Common myeloid progenitor, CD34-positive (primary cell): ENCODE data around the gene TMOD2. TPM values are rescaled to one million over a fixed set of nuclear protein-coding genes. Genes with fewer than 3 reads are reported as not detected.

Source experiments
- CTCF ChIA-PET: fragments of 350-600 bp; sonication (Branson Sonifier 250); formaldehyde crosslinking; loops from one replicate; lab custom pipeline; 2021; ENCODE audit warnings: antibody characterized with exemption; lab: Charles Lee
- POLR2A ChIA-PET: fragments of 350-600 bp; sonication (Branson Sonifier 250); formaldehyde crosslinking; loops from one replicate; lab custom pipeline; 2021; ENCODE audit warnings: antibody characterized with exemption; lab: Charles Lee
- DNase-seq, 3 donors: peaks; one replicate each; pipeline versions ENCODE4 v3.0.0 to v3.0.0-alpha.2; 2013
- H3K27ac ChIP-seq, 2 experiments: 1 replicate in 1 of 2; 2 replicates in 1 of 2; pipeline ENCODE4 v1.7.0; 2013; ENCODE audit warnings: inconsistent platforms in 2 of 2, low read length in 2 of 2, mild to moderate bottlenecking in 2 of 2, low read depth in 1 of 2, moderate library complexity in 1 of 2; ENCODE audit not compliant: severe bottlenecking in 2 of 2, insufficient read depth in 1 of 2, poor library complexity in 1 of 2
- H3K27me3 ChIP-seq, 5 experiments: replicated peaks in 2 of 5; 1 replicate in 3 of 5; 2 replicates in 2 of 5; pipeline versions ENCODE4 v1.6.1 to v1.7.0; 2013; ENCODE audit warnings: low read length in 4 of 5, mild to moderate bottlenecking in 2 of 5, moderate library complexity in 2 of 5, inconsistent platforms in 1 of 5; ENCODE audit not compliant: insufficient read depth in 5 of 5, control insufficient read depth in 4 of 5
- H3K36me3 ChIP-seq, 4 experiments: 1 replicate in 2 of 4; 2 replicates in 2 of 4; pipeline versions ENCODE4 v1.6.1 to v1.7.0; 2013; ENCODE audit warnings: low read length in 3 of 4, control low read depth in 1 of 4, mild to moderate bottlenecking in 1 of 4; ENCODE audit not compliant: control insufficient read depth in 4 of 4, insufficient read depth in 4 of 4
- H3K4me1 ChIP-seq, 4 experiments: 1 replicate in 3 of 4; 2 replicates in 1 of 4; pipeline versions ENCODE4 v1.6.1 to v1.7.1; 2013; ENCODE audit warnings: low read length in 3 of 4, mild to moderate bottlenecking in 3 of 4, control low read depth in 1 of 4, inconsistent platforms in 1 of 4, moderate library complexity in 1 of 4; ENCODE audit not compliant: control insufficient read depth in 4 of 4, insufficient read depth in 4 of 4; ENCODE audit errors: control extremely low read depth in 1 of 4
- H3K4me3 ChIP-seq, 7 experiments: 1 replicate in 4 of 7; 2 replicates in 3 of 7; pipeline versions ENCODE4 v1.5.1 to v1.7.0; 2013; ENCODE audit warnings: mild to moderate bottlenecking in 7 of 7, low read length in 6 of 7, moderate library complexity in 6 of 7, inconsistent platforms in 2 of 7, low read depth in 2 of 7, control low read depth in 1 of 7; ENCODE audit not compliant: insufficient read depth in 4 of 7, control insufficient read depth in 1 of 7; ENCODE audit errors: extremely low read depth in 1 of 7
- H3K9me3 ChIP-seq, 5 experiments: 1 replicate in 4 of 5; 2 replicates in 1 of 5; pipeline versions ENCODE4 v1.6.1 to v1.7.1; 2013; ENCODE audit warnings: low read length in 4 of 5, mild to moderate bottlenecking in 2 of 5, inconsistent platforms in 1 of 5, low read depth in 1 of 5, moderate library complexity in 1 of 5; ENCODE audit not compliant: control insufficient read depth in 4 of 5, insufficient read depth in 2 of 5; ENCODE audit errors: control extremely low read depth in 1 of 5
- WGBS: methylation state at CpG from one replicate; pipeline ENCODE4 v1.1.5; 2013; ENCODE audit not compliant: insufficient coverage; 5-methylcytosine and 5-hydroxymethylcytosine counted together
- polyA plus RNA-seq: library from polyadenylated mRNA; unstranded; fragments of 120-200 nt; gene quantifications from one replicate; pipeline ENCODE4 v1.2.1, GENCODE V29; 2013

The TMOD2 gene
- 14.7 TPM for polyA plus RNA-seq

- no peak within 1 kb of the TSS for H3K27ac ChIP-seq
- no peaks in the 10 kb centered on the region for H3K9me3 ChIP-seq
- peaks cover 3 to 38% (median 26%) of the 10 kb centered on the region in 4 experiments for H3K4me1 ChIP-seq
- peaks cover 0 to 2% (median 0%) of the 10 kb centered on the region in 4 experiments for H3K36me3 ChIP-seq
- CTCF ChIA-PET, result interaction anchor here (0.7 to 1.6 kb wide), 4 partner anchors 13 to 25 kb away, joined by 3 to 6 read pairs (median 4); partner anchors contain the start of gene LYSMD2
- peak within 1 kb of the TSS; percentile 68 to 88 (median 73) for H3K4me3 ChIP-seq
- DNase-seq, result peak; percentile 34 to 74 (median 64)
- POLR2A ChIA-PET, result no interaction called here
- WGBS, result 16% methylated on average over 50 of the region's 65 CpGs
- peaks cover 0 to 7% (median 0%) of the 10 kb centered on the region in 5 experiments for H3K27me3 ChIP-seq
These were observed at the start of gene TMOD2 for GRCh38 chr15:51750792-51751696. TMOD2 (plus strand) TSS chr15:51751597; CDS start chr15:51766442, 14,845 bp downstream.

GRCh38 chr15:51702710-51703109, 48.7 kb upstream of the TMOD2 start:
- peak in 2 of 3 donors; percentile 19 to 47 for DNase-seq
- no CpG with 5 or more reads among the region's 1 CpG for WGBS
- no peaks in the 10 kb centered on the region for H3K4me1 ChIP-seq
- no peak overlapping the region for H3K27ac ChIP-seq
- POLR2A ChIA-PET, result interaction anchor here (1.0 kb wide), 1 partner anchor 35 kb away, joined by 3 read pairs; the partner anchor contains the start of gene LYSMD2
- CTCF ChIA-PET, result interaction anchor here (0.7 kb wide), 1 partner anchor 30 kb away, joined by 4 read pairs; no protein-coding TSS in a partner anchor
- H3K9me3 ChIP-seq, result no peaks in the 10 kb centered on the region
- no peak overlapping the region for H3K4me3 ChIP-seq
- H3K27me3 ChIP-seq, result no peaks in the 10 kb centered on the region
- H3K36me3 ChIP-seq, result no peaks in the 10 kb centered on the region

GRCh38 chr15:51706291-51706690, 45.1 kb upstream of the TMOD2 start:
- DNase-seq, result peak in 1 of 3 donors; percentile 31

GRCh38 chr15:51706926-51707608, 44.3 kb upstream of the TMOD2 start:
- H3K9me3 ChIP-seq, result no peaks in the 10 kb centered on the region
- 100% methylated on average over 1 of the region's 2 CpGs for WGBS
- no peak overlapping the region for H3K27ac ChIP-seq
- POLR2A ChIA-PET, result no interaction called here
- H3K27me3 ChIP-seq, result no peaks in the 10 kb centered on the region
- H3K36me3 ChIP-seq, result no peaks in the 10 kb centered on the region
- DNase-seq, result no peak
- CTCF ChIA-PET, result interaction anchor here (1.1 kb wide), 1 partner anchor 68 kb away, joined by 4 read pairs; no protein-coding TSS in a partner anchor
- H3K4me1 ChIP-seq, result no peaks in the 10 kb centered on the region
- no peak overlapping the region for H3K4me3 ChIP-seq

More at GRCh38 chr15:51706291-51706690, 45.1 kb upstream of the TMOD2 start:
- H3K9me3 ChIP-seq, result no peaks in the 10 kb centered on the region
- no peaks in the 10 kb centered on the region for H3K27me3 ChIP-seq
- ChIA-PET CTCF (interaction anchor here (1.1 kb wide), 1 partner anchor 69 kb away, joined by 4 read pairs; no protein-coding TSS in a partner anchor), POLR2A (interaction anchor here (0.6 kb wide), 1 partner anchor 567 kb away, joined by 4 read pairs; no protein-coding TSS in a partner anchor)
- H3K27ac ChIP-seq, result no peak overlapping the region
- H3K4me1 ChIP-seq, result no peaks in the 10 kb centered on the region
- no peak overlapping the region for H3K4me3 ChIP-seq
- WGBS, result 100% methylated on average over 1 of the region's 5 CpGs
- H3K36me3 ChIP-seq, result no peaks in the 10 kb centered on the region

- 98% methylated on average over 4 of the region's 5 CpGs for WGBS
- no peak for DNase-seq
- Histone ChIP-seq H3K27ac (no peak overlapping the region), H3K4me1 (no peaks in the 10 kb centered on the region), H3K36me3 (no peaks in the 10 kb centered on the region), H3K27me3 (no peaks in the 10 kb centered on the region), H3K9me3 (peaks cover 0 to 1% (median 0%) of the 10 kb centered on the region in 5 experiments), H3K4me3 (no peak overlapping the region)
- ChIA-PET POLR2A (no interaction called here), CTCF (no interaction called here)
These were observed 43.4 kb upstream of the TMOD2 start for GRCh38 chr15:51708013-51708412.

GRCh38 chr15:51709031-51709430, 42.4 kb upstream of the TMOD2 start:
- no peaks in the 10 kb centered on the region for H3K4me1 ChIP-seq
- CTCF ChIA-PET, result no interaction called here

More at GRCh38 chr15:51709031-51709430, 42.4 kb upstream of the TMOD2 start:
- Histone ChIP-seq H3K36me3 (no peaks in the 10 kb centered on the region), H3K27me3 (no peaks in the 10 kb centered on the region), H3K9me3 (peaks cover 0 to 1% (median 0%) of the 10 kb centered on the region in 5 experiments), H3K4me3 (no peak overlapping the region), H3K27ac (no peak overlapping the region)
- POLR2A ChIA-PET, result no interaction called here
- no peak for DNase-seq
- WGBS, result 100% methylated on average over 2 of the region's 5 CpGs
